ENCODE measurements around the gene PRORP. TPM values are rescaled to one million over a fixed set of nuclear protein-coding genes. Genes with fewer than 3 reads are reported as not detected.

The PRORP gene
- total RNA-seq, 4 donors from 2014 or later = 29.2 to 52.0 (median 36.9) TPM

DNA sequence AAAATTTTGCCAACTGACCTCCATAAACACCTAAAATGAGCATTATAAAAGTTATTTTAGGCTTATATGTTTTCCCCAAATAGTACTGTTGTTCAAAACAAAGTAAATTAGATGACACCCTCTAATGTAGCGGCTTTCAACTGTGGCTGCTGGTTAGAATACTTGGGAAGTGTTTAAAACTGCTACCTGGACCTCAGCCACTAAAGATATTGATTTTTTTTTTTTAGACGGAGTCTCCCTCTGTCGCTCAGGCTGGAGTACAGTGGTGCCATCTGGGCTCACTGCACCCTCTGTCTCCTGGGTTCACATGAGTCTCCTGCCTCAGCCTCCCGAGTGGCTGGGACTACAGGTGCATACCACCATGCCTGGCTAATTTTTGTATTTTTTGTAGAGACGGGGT, 16.2 kb downstream of the PRORP start:
- Histone ChIP-seq H3K27ac (no peak overlapping the region), H3K9me3 (no peaks in the 10 kb centered on the region), H3K4me1 (no peaks in the 10 kb centered on the region), H3K36me3 (peaks cover 0 to 22% (median 0%) of the 10 kb centered on the region in 3 donors), H3K27me3 (no peaks in the 10 kb centered on the region), H3K4me3 (no peak overlapping the region)
- no peak for TF ChIP-seq POLR2A (IDR thresholded peaks at IDR 0.05)
- TF ChIP-seq, protein P1, sequence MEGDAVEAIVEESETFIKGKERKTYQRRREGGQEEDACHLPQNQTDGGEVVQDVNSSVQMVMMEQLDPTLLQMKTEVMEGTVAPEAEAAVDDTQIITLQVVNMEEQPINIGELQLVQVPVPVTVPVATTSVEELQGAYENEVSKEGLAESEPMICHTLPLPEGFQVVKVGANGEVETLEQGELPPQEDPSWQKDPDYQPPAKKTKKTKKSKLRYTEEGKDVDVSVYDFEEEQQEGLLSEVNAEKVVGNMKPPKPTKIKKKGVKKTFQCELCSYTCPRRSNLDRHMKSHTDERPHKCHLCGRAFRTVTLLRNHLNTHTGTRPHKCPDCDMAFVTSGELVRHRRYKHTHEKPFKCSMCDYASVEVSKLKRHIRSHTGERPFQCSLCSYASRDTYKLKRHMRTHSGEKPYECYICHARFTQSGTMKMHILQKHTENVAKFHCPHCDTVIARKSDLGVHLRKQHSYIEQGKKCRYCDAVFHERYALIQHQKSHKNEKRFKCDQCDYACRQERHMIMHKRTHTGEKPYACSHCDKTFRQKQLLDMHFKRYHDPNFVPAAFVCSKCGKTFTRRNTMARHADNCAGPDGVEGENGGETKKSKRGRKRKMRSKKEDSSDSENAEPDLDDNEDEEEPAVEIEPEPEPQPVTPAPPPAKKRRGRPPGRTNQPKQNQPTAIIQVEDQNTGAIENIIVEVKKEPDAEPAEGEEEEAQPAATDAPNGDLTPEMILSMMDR (IDR thresholded peaks at IDR 0.05) = no peak
- no peak for DNase-seq

DNA sequence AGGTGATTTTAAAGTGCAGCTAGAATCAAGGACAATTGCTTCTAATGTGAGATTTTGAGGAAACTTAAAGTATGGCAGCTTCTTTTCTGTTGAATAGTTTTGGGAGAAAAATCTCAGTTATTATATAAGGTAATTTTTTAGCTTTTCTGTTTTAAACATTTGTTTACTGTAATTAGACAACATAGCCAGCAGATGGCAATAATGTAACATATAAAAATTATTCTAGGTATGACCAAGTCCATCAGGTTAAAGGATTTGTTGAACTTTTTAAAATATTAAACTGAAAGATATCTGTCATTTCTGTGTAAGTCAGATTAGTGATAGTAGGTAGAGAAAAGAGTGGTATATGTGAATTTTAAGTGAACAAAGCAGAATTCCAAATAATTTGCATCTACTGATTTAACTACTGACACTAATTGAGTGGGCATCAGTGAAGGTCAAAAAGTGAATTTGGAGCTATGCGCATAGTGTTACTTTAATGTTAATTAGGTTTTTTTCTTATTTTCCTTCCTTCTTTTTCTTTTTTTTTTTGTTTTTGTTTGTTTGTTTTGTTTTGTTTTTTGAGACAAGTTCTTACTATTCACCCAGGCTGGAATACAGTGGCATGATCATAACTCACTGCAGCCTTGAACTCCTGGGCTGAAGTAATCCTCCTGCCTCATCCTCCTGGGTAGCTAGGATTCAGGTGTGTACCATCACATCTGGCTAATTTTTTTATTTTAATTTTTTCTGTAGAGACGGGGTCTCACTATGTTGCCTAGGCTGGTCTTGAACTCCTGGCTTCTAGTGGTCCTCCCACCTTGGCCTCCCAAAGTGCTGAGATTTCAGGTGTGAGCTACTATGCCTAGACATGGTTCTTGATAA, 18.6 kb downstream of the PRORP start:
- no peak overlapping the region for H3K4me3 ChIP-seq
- H3K4me1 ChIP-seq = no peaks in the 10 kb centered on the region
- no peak overlapping the region for H3K27ac ChIP-seq
- no peak for TF ChIP-seq POLR2A (IDR thresholded peaks at IDR 0.05)
- TF ChIP-seq, protein P1 (IDR thresholded peaks at IDR 0.05) = peak in 4 of 6 experiments; percentile 33 to 78 (median 62)
- H3K36me3 ChIP-seq = peaks cover 0 to 15% (median 0%) of the 10 kb centered on the region in 3 donors
- no peaks in the 10 kb centered on the region for H3K27me3 ChIP-seq
- no peaks in the 10 kb centered on the region for H3K9me3 ChIP-seq
- DNase-seq = no peak

- Histone ChIP-seq H3K27me3 (no peaks in the 10 kb centered on the region), H3K36me3 (peaks cover 0 to 12% (median 0%) of the 10 kb centered on the region in 3 donors), H3K4me1 (no peaks in the 10 kb centered on the region), H3K4me3 (no peak overlapping the region), H3K27ac (no peak overlapping the region), H3K9me3 (no peaks in the 10 kb centered on the region)
- no peak for TF ChIP-seq POLR2A (IDR thresholded peaks at IDR 0.05)
- TF ChIP-seq, protein P1 (IDR thresholded peaks at IDR 0.05) = no peak
- no peak for DNase-seq
These were observed 21.7 kb downstream of the PRORP start for GRCh38 chr14:35144029-35144428.

- Histone ChIP-seq H3K36me3 (peaks cover 0 to 9% (median 0%) of the 10 kb centered on the region in 3 donors), H3K9me3 (no peaks in the 10 kb centered on the region), H3K4me3 (no peak overlapping the region), H3K27me3 (no peaks in the 10 kb centered on the region), H3K27ac (no peak overlapping the region), H3K4me1 (no peaks in the 10 kb centered on the region)
- no peak for TF ChIP-seq POLR2A (IDR thresholded peaks at IDR 0.05)
- no peak for DNase-seq
These were observed 24.4 kb downstream of the PRORP start for GRCh38 chr14:35146711-35147149.

GRCh38 chr14:35147186-35147585, 24.8 kb downstream of the PRORP start:
- no peak overlapping the region for H3K4me3 ChIP-seq
- H3K27me3 ChIP-seq = no peaks in the 10 kb centered on the region
- H3K4me1 ChIP-seq = no peaks in the 10 kb centered on the region
- H3K36me3 ChIP-seq = peaks cover 0 to 5% (median 0%) of the 10 kb centered on the region in 3 donors
- no peak for DNase-seq
- TF ChIP-seq, protein P1 (IDR thresholded peaks at IDR 0.05) = no peak
- no peak for TF ChIP-seq POLR2A (IDR thresholded peaks at IDR 0.05)
- H3K9me3 ChIP-seq = no peaks in the 10 kb centered on the region
- H3K27ac ChIP-seq = no peak overlapping the region

- H3K27ac ChIP-seq = no peak overlapping the region
These were observed 25.4 kb downstream of the PRORP start for GRCh38 chr14:35147711-35148110.

More at GRCh38 chr14:35147711-35148110, 25.4 kb downstream of the PRORP start:
- H3K9me3 ChIP-seq = no peaks in the 10 kb centered on the region
- no peaks in the 10 kb centered on the region for H3K27me3 ChIP-seq
- H3K4me1 ChIP-seq = no peaks in the 10 kb centered on the region
- H3K4me3 ChIP-seq = no peak overlapping the region
- no peak for DNase-seq
- H3K36me3 ChIP-seq = no peaks in the 10 kb centered on the region
- TF ChIP-seq POLR2A (IDR thresholded peaks at IDR 0.05) = no peak
- TF ChIP-seq, protein P1 (IDR thresholded peaks at IDR 0.05) = no peak
